LHCN-M2 (cell line): ENCODE measurements around the gene GEMIN7. TPM values are rescaled to one million over a fixed set of nuclear protein-coding genes. Genes with fewer than 3 reads are reported as not detected.
A peak's percentile ranks its signal among the peaks of the same experiment; 100 is the strongest.

Experiments used
- DNase-seq: peaks from one replicate; pipeline ENCODE4 v3.0.0-alpha.2; 2012; ENCODE audit warnings: low read depth
- total RNA-seq: library from RNA; depleted of rRNA; stranded (reverse); fragments of >200 nt; gene quantifications from 2 replicates; pipeline ENCODE4 v1.2.3, GENCODE V29; 2014

Gene GEMIN7
- total RNA-seq, 1 experiment from 2014 or later = 44.9 TPM

DNA sequence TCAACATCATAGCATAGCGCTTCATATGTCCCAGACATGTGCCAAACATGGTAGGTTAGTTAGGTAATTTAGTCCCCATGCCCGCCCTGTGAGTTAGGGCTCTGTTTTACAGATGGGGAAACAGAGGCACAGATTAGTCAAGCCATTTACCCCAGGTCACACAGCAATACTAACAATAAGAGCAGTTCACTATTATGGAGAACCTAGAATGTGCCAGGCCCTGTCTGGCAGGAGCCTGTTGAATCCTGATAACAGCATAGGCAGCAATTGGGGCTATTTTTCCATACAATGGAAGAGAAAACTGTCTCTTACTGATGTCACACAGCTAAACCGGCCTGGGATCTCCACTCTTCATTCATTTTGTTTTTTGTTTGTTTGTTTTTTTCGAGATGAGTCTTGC lies 7.4 kb downstream of the GEMIN7 start:
- no peak for DNase-seq

DNA sequence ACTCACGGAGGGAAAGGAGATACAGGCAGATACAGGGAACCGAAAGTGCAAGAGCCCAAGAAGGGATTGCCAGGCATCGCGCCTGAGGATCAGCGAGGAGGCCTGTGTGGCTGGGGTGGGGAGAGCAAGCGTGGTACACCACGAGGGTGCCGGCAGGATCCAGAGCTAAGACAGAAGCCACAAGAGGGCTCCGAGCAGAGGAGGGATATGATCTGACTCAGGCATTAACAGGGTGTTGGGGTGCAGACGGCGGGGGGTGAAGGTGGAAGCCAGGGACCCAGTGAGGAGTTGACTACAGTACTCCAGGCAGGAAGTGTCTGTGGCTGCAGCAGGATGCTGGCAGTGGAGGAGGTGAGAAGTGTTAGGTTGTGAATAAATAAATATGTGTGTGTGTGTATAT lies 8.5 kb downstream of the GEMIN7 start:
- no peak for DNase-seq

DNA sequence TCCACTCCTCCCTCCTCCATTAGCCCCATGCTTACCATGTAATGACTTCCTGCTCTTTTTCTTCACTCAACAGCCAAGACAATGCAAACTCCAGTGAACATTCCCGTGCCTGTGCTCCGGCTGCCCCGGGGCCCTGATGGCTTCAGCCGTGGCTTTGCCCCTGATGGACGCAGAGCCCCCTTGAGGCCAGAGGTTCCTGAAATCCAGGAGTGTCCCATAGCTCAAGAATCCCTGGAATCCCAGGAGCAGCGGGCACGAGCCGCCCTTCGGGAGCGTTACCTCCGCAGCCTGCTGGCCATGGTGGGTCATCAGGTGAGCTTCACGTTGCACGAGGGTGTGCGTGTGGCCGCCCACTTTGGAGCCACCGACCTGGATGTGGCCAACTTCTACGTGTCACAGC lies 11.0 kb downstream of the GEMIN7 start:
- DNase-seq = no peak

DNA sequence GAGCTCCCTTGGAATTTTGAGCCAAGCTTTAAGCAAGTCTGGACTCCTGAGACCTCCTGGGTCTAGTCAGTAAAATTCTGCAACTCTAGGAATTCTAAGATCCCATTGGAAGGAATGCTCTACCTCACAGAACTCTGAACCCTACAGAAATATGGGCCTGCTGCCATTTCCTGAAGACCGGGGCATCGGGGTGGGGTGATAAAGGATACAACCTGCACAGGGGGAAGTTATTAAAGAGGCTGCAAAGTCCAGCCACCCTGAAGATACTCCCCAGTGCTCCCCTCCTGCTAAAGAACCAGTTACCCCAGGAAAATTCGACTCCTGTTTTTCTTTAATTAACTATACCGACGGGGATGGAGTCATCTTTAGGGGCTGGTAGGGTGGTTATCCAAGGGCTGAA lies 11.5 kb downstream of the GEMIN7 start:
- DNase-seq = no peak

DNA sequence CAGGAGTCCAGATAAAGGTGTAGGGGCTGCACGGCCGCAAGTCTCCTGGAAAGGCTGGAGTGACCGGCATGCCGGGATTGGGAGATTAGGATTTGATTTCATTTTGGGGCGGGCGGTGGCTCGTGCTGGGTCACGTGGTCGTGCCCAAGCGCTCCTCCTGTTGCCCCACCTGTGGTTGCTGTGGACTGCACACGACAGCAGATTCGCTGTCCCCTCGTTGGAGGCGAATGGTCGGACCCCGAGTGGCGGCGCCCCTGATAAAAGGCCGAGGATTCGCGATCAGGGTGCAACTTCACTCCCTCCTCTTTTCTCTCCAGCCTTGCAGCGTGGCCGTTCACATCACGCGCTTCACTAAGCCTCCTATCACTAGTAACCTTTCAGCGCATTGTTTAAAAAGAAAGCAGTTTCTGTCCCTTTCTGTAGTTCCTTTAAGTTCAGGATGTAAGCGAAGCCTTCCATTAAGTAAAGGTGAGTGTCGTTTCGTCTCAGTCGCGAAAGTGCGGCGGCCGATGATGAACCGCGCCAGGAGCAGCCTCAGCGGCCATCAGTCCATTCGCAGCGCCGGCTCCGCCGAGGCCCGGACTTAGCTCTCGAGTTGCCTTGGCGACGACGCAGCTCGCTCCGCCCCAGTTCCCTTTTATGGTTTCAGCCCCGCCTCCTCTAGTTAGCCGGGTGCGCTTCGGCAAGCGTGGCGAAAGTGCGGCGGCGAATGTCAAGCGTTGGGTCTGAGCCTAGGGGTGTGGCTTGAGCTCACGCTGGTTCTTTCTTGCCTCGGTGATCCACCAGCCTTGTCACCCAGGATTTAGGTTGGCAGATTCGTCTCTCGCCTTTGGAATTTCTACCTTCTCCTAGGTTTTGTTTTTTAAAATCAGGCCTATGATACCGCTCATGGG lies 12.2 kb downstream of the GEMIN7 start:
- peak; percentile 98 for DNase-seq

DNA sequence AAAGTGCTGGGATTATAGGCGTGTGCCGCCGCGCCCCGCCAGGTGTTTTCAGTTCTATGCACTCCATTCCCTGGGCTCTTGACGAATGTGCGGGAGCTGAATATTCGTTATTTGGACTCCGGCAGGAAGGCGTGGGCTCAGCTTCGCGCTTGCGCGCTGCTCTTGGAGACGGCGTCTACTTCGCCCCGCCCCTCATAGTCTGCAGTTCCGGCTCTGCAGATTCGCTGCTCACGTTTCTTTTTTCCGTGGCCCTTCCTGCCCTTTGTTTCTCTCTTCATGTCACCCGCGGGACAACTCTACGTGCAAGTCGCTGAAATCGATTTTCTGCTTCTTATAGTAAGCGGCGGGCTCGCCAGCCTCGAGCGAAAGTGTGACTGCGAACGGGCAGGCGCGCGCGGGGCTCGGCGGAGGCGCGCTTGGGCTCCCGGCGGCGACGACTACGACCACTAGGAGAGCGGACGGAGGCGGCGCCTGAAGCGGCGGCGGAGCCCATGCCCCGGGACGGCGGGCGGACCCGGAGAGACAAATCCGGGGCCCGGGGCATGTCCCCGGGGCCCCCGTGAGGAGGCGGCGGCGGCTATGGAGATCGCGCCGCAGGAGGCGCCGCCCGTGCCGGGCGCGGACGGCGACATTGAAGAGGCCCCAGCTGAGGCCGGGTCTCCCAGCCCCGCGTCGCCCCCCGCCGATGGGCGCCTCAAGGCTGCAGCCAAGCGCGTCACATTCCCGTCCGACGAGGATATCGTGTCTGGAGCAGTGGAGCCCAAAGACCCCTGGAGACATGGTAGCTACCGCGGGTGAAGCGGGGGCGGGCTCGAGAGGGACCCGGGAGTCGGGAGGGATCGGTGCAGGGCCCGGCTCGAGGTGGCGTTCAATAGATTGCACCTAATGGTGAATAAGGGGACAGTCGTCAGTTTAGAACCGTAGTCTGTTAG lies 14.0 kb downstream of the GEMIN7 start, which contains the start of gene PPP1R37:
Gene PPP1R37, plus strand, starts transcription at position 433 of the 932 bp plus-strand sequence. Its CDS starts 147 bp downstream, at position 580.
- peak; percentile 98 for DNase-seq

DNA sequence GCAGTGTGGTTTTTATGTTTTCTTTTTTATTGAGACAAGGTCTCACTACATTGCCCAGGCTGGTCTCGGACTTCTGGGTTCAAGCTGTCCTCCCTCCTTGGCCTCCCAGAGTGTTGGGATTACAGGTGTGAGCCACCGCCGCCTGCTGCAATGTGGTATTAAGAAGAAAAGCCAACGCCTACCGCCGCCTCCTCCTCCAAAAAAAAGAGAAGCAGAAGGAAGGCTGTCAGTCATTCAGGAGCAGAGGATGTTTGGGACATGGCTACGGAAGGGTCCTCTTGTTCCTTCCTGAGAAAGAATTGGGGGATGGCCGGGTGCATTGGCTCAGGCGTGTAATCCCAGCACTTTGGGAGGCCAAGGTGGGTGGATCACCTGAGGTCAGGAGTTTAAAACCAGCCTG lies 15.1 kb downstream of the GEMIN7 start:
- DNase-seq = no peak

DNA sequence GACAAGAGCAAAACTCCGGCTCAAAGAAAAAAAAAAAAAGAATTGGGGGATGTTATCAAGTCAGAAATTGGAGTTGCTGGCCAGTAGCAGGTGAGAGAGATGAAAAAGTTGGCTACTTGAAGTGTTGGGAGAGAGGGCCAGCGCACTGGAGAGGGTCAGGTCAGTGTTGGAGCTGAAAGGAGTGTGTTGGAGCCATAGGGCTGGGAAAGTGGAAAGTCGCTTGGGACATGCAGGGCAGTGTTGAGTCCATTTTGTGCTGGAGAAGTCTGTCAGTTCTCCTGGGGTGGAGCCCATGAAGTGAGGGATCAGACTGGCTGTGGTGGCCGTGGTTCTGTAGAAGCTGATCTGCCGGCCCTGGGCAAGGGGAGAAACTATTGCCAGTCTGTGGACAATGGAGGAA lies 15.6 kb downstream of the GEMIN7 start:
- no peak for DNase-seq

DNA sequence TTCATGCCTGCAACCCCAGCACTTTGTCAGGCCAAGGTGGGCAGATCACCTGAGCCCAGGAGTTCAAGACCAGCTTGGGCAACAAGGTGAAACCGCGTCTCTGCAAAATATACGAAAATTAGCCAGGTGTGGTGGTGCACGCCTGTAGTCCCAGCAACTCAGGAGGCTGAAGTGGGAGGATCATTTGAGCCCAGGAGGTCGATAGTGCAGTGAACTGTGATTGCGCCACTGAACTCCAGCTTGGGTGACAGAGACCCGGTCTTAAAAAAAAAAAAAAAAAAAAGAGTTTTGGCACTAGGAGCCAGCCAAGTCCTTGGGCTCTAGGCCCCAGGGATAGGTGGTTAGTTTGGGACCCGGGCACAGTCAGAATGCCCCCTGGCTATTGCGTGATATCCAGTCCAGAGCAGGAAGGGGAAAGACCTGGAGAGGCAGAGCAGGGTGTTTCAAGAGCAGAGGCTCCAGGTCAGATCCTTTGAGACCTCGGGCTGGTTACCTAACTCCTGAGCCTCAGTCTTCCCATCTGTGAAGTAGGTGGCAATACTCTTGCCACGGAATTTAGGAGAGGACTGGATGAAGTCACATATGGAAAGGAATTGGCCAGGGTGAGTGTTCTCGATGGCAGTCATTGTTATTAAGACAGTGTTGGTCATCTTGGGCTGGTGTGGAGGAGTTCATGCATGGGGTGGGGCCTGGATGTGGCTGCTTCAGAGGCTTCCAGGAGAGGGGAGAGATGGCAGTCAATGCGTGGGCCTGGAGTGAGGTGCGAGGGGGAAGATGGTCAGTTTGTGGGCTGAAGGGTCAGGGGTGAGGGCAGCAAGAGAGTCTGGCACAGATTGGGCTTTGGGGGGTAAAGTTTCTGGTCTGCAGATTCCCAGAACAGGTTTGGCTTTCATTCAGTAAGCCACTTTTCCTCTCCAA lies 16.7 kb downstream of the GEMIN7 start:
- DNase-seq = no peak

DNA sequence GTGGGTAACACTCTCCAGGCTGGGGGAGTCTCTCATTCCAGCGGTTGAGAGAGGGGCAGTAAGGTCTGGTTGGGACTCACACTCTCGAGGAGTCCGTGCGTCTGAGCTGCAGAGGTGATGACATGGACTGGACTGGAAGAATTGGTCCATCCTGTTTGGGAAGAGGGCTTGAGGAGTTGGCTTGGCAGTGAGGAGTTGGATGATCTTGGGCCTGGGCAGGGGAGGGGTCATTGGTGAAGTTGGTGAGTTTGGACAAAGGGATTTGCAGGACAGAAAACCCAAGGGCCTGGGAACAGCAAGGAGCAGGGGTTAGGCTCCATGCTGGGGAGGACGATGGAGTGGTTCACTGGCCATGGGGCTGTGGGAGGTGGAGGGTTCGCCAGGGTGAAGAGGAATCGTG lies 17.6 kb downstream of the GEMIN7 start:
- no peak for DNase-seq

DNA sequence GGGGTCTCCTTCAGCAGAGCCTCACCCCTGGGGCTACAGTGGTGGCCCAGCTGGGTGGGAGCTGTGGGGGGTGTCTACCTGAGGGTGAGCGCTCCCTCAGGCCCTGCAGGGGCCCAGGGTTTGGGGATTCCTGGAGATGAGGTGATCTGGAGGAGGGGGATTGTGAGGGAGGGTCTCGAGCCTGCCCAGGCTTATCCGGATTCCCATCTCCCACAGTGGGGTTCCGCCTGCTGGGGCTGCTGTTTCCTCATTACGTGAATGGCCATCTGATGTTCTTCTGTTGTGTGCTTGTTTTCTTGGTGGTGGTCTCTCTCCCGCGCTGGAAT lies 18.4 kb downstream of the GEMIN7 start:
- DNase-seq = no peak

DNA sequence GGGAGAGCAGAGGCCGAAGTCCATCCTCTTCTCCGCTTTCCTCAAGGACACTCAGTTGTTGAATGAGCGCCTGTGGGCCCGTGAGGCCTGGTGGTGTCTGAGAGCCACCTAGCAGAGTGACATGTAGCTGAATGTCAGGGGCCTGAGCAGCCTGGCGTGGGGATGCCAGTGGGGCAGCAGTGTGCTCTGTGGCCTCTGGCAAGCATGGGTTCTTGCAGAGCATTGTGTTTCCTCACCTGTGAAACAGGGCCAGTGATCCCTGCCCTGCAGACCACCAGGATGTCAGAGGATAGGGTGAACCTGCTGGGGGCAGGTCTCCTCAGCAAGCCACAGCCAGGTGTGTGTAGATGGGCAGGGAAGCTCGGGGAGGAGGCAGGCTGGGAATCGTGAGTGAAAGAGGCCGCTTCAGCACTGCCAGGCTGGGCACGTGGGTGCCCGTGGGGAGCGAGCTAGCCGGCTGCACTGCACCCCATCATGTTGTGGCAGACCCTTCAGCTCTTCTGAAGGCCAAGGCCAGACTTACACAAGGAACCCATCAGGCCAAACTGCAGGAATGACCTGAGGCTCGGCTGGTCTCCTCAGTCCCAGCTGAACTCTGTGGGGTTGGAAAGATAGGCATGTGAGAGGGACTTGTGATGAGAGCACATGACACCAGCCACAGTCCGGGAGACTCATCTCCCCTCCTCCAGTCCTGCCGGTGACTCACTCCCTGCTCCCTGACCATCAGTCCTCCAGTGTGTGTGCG lies 18.9 kb downstream of the GEMIN7 start:
- DNase-seq = peak; percentile 93

DNA sequence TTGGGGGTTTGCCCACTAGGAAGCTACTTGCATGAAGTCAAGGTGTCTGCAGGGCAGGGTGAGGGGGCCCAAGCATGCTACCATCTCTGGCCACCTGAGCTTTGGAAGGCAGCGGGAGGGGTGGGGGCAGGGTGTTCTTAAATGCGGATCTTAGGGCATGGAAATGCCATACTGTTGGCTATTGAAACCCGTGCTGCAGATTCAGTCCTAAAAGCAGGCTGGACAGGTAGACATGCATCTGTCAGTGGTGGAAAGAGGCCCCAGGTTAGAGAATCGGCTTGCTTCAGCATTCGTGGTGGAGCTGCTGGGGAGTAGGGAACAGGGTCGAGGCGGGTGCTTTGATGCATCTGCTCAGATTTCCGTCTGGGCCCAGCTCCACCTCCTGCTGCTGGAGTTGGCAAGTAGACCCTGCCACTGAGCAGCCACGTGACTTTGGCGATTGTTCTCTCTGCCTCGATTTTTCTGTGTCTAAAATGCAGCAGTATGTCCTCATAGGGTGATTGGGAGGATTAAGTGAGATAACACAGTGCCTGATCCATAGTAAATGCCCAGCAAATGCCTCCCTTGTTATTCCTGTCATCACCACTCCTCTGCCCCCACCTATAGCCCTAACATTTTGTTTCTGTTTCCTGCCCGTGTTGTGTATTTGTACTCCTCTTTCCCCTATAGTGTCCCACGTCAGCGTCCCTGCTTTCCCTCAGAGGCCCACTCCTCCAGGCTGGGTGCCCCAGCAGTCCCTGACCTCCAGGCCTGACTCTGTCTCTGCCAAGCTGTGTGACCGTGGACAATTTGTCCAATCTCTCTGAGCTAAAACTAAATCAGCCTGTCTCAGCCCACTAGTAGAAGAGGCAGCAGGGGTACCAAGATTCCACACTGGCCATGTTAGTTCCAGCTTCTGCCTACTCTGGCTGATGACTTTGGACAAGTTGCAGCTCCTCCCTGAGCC lies 19.7 kb downstream of the GEMIN7 start:
- DNase-seq = no peak

DNA sequence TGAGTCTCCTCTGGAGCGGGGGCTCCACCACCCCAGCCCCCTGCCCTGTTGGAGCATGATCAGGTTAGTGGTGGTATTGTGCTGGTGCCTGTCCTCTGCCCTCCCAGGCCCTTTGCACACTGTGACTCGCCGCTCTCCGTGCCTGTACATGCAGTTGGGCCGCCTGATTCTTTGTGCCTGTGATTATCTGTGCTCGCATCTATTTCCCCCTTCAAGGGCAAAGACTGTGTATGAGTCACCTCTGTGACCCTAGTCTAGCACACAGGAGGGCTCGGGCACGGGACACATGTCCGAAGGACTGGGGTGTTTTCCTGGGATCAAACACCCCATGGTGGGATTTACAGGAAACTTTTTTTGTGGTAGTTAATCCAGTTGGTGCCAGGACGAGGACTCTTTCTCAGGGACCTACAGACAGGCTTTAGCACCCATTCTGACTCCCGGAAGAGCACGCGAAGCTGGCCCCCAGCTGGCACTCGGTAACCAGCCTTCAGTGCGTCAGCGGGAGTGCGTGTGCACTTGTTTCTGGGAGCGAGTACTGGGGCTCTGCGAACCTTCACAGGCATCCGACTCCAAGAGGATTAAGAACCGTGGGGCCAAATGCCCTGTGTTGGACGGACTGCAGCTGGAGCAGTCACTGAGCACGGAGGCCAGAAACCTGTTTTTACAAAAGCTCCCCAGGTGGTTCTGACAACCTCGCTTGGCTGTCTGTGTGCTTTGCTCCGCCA lies 20.6 kb downstream of the GEMIN7 start:
- DNase-seq = no peak

DNA sequence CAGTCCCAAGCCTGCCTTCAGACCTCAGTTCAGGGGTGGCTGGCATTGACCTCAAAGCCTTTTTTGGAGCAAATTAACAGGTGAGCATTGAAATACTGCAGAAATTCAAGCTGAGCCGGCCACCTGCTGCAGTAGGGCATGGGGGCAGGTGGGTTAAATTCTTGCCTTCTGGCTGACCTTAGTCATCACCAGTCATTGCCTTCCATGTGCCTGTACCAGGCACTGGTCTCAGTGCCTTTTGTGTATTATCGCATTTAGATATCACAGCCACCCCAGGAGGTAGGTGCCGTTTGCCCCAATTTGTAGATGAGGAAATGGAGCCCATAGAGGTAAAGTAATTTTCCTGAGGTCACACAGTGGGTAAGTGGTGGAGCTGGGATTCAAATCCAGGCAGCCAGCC lies 21.1 kb downstream of the GEMIN7 start:
- no peak for DNase-seq

DNA sequence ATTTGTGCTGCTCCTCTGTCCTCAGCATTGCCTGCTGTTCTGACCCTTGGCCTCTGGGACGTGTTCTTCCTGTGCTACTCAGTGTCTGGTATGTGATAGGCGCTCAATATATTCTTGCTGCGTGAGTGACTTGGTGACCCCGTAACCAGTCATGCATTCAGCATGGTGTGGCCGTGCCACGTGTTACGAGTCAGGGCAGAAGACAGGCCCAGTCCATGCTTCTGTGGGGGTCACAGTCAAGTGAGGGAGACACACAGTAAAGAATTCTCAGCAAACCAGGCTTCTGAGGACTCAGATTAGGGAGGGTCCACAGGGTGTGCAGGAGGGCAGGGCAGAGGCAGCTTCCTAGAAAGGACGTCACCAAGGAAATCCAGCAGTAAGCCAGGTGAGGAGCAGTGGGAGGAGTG lies 21.8 kb downstream of the GEMIN7 start:
- no peak for DNase-seq

DNA sequence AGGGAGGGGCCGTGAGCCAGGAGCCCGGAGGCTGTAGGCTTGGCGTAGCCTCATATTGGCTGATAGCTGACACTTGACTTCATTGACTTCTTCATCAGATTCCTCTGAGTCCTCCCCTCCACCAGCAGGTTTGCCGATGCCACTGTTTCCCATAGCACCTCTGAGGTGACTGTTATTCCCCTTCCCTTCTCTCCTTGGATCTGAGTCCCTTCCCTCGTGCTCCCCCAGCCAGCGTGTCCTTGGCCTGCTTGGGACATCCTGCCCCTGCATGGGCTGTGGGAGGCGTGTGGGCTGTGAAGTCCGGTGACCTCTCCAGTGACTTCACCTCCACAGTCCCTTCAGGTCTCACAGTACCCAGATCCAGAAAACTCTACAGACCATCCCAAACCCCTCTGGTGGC lies 22.7 kb downstream of the GEMIN7 start:
- DNase-seq = no peak

DNA sequence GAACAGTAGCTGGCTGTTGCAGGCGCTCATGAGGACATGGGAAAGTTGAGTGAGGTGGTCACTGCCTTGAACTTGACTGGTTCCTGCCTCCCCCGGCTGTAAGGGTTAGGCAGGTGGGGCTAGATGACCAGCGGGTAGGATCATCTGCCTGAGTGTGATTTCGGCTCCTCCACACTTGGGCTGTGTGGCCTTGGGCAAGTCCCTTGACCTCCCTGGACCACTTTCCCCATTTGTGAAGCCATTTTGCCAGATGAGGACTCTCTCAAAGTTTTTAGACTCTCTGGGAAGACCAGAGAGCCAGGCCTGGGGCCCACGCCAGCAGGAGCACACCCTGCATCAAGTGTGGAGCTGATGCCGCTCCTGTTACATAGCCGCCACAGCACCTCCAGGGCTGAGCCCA lies 23.4 kb downstream of the GEMIN7 start:
- DNase-seq = no peak

DNA sequence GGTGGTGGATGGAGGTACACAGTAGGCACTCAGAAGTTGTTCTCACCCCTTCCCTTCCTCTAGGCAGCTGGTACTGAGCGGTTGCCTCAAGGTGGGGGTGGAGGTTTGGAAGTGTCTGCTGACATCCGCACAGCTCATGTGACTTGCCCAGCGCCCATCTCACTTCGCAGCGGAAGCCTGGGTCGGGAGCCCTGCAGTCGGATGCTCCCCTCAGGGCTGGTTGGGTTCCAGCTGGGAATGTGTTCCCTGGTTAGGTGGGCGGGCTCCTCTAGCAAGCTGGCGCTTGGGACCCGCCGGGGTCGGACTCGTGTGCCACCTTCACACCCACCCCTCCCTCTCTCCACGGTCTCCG lies 24.1 kb downstream of the GEMIN7 start:
- DNase-seq = no peak
